Sciatic nerve (tissue), 2 donors: ENCODE results near the gene WDR35. TPM values are rescaled to one million over a fixed set of nuclear protein-coding genes. Genes with fewer than 3 reads are reported as not detected.

Experiments
- ATAC-seq: fragments of 200-7000 bp; cut with Tn5 transposase; one replicate; pipeline ENCODE4 v1.9.1; 2020; ENCODE audit warnings: mild to moderate bottlenecking, moderate library complexity
- DNase-seq: peaks from one replicate; pipeline ENCODE4 v3.0.0-alpha.2; 2020; ENCODE audit warnings: low spot score
- intact Hi-C: fragments of 100-400 bp; cut with DNase I; formaldehyde crosslinking; loops from one replicate; pipeline ENCODE4 v1.14.2; 2022
- total RNA-seq: library from RNA; stranded (reverse); fragmentation: NEBNext Ultra II Directional; extraction: Animal tissue kit (Norgen Biotek cat#: 25700); gene quantifications from one replicate; pipeline ENCODE4 v1.2.1, GENCODE V29; 2021
- donor health status: DM: no; HTN: no; CAD: no.
- donor health status: DM: no; HTN: no; CAD: no.

WDR35 gene
- total RNA-seq, 1 donor from 2014 or later: 16.4 TPM

- DNase-seq: peak; percentile 66
- intact Hi-C loops: loop anchor here (5.0 kb wide), 1 partner anchor 90 kb away; no protein-coding TSS in a partner anchor
- ATAC-seq: peak; percentile 73
These were observed 22.6 kb upstream of the WDR35 start, which contains the start of gene MATN3 for GRCh38 chr2:20012282-20013125. TSS of gene MATN3 (minus strand) at chr2:20012668. CDS start at chr2:20012631, 37 bp downstream.

DNA sequence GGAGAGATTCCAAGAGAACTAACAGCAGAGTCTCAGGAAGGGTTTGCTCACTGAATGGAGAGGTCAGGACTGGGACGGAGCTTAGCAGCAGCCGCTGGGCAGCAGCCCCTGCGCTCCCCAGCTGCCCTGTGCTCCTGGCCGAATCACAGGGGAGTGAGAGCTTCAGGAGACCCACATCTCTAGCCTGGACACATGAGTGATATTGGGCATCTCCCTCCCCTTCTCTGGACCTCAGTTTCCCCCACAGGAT, 22.1 kb upstream of the WDR35 start:
- DNase-seq: no peak
- intact Hi-C loops: loop anchor here (5.0 kb wide), 1 partner anchor 90 kb away; no protein-coding TSS in a partner anchor
- peak; percentile 8 for ATAC-seq

- DNase-seq: no peak
- intact Hi-C loops: loop anchor here (5.0 kb wide), 1 partner anchor 91 kb away; no protein-coding TSS in a partner anchor
- no peak for ATAC-seq
These were observed 21.5 kb upstream of the WDR35 start for GRCh38 chr2:20011276-20012031.

- ATAC-seq (no peak), DNase-seq (no peak)
- intact Hi-C loops: no loop called here
These were observed 18.8 kb upstream of the WDR35 start for GRCh38 chr2:20008703-20009102.

GRCh38 chr2:20005891-20006470, 16.1 kb upstream of the WDR35 start:
- DNase-seq: no peak
- ATAC-seq: no peak
- intact Hi-C loops: no loop called here

GRCh38 chr2:20005067-20005627, 15.2 kb upstream of the WDR35 start:
- DNase-seq (no peak), ATAC-seq (no peak)
- intact Hi-C loops: no loop called here

- ATAC-seq: no peak
- intact Hi-C loops: no loop called here
- no peak for DNase-seq
These were observed 11.5 kb upstream of the WDR35 start for GRCh38 chr2:20001361-20001863.

DNA sequence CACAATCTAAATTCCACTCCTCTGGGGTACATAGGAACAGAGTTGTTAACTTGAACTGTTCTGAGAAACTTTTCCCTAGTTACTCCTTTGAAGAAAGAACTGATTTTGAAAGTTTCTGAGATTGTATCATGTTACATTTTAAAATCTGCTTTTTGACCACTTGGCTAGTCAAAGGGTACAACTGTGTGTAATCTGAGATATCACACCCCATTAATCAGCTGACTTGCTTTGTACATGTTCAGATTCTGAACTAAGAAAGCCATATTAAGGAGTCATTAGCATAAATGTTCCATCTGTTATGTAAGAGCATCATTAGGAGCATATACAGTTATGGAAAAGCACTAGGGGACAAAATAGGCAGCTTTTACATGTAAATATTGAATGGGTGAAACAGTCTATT, 3.8 kb upstream of the WDR35 start:
- intact Hi-C loops: no loop called here
- no peak for ATAC-seq
- DNase-seq: no peak

- DNase-seq (no peak), ATAC-seq (no peak)
- intact Hi-C loops: no loop called here
These were observed 2.0 kb upstream of the WDR35 start for GRCh38 chr2:19991895-19992294.

GRCh38 chr2:19990416-19990728, 467 bp upstream of the WDR35 start:
- DNase-seq (no peak), ATAC-seq (no peak)
- intact Hi-C loops: no loop called here

DNA sequence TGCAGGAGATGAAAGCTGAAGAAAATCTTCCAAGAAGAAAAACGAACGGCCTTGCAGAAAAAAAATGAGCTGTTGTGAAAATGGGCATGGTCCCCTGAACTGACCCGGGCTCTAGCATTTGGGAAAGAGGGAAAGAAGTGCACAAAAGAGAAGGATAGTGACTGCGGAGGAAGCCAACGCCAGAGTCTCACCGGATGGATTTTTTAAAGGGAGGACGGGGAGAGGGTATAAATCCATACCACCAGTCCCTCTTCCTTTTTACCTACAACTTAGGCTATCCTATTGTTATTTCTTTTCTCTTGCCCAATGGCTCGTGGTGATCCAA, 601 bp downstream of the WDR35 start:
- intact Hi-C loops: no loop called here
- ATAC-seq: no peak

GRCh38 chr2:19988600-19988999, 1.3 kb downstream of the WDR35 start:
- ATAC-seq: no peak
- intact Hi-C loops: no loop called here
- DNase-seq: no peak

More for the DNA sequence above, 601 bp downstream of the WDR35 start:
- no peak for DNase-seq

DNA sequence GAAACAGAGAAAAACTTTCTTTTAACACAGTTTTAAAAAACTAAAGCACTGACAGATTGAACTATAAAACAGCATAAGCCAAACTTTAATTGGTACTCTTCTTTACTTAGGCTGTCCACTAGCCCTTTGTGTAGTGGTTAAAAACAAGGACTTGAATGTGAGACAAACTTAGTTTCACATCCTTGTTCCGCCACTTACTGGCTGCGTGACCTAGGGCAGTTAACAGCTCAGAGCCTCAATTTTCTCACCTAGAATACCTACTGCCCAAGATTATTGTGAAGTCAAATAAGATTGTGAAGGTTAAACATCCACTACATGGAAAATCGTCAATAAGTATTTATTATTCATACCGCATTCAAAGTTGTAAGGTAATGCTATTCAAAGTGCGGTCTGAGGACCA, 2.0 kb downstream of the WDR35 start:
- no peak for DNase-seq
- intact Hi-C loops: no loop called here
- no peak for ATAC-seq

DNA sequence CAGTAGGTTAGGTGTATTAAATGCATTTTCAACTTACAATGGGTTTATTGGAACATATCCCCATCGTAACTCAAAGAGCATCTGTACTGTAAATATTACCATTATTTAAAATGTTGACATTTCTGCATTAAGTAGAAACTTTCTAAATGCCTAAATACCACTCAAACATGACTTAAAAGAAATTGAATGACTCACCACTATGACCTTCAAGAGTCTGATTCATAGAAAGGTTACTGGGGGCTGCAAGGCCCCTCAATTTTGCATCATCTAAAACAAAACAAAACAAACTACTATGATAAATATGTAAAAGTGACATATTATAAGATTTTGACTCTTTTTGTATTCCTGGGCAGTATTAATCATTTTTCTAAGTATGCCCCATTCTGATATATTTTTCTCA, 7.6 kb downstream of the WDR35 start:
- no peak for ATAC-seq
- intact Hi-C loops: no loop called here
- DNase-seq: no peak

- DNase-seq (no peak), ATAC-seq (no peak)
- intact Hi-C loops: no loop called here
These were observed 10.0 kb downstream of the WDR35 start for GRCh38 chr2:19979932-19980331.

DNA sequence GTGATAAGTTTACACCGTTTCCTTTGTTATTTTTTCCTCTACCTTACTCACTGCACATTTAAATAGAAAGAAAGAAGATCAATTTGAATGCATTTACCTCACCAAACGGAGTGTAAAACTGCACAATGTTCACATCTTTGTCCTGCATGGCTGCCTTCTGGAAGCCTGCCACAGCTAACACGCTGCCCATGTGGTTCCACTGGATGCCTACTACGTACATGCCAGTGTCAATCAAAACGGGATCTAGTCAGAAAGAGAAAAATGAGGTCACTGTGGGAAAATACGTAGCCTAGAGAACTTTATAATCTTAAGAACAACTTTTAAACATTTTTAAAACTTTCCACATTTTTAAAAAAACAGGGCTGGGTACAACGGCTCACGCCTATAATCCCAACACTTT, 16.4 kb downstream of the WDR35 start:
- intact Hi-C loops: no loop called here
- DNase-seq: no peak
- ATAC-seq: no peak

DNA sequence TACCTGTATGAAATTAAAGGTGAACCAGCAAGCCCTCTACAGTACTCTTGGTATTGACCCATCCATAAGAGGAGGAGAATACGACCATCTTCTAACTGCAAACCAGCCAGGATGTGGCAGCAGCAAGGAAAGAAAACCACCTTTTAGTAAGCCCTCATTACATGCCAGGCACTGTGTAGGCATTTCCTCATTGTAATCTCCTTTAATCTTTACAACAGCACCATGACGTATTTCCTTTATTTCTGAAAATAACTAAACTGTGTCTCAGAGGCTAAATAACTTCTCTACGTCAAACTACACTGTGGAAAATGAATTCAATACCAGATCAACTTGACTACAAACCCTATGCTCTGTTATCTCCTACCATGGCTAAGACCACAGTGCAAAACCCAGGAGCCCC, 18.2 kb downstream of the WDR35 start:
- intact Hi-C loops: no loop called here
- DNase-seq (no peak), ATAC-seq (no peak)

DNA sequence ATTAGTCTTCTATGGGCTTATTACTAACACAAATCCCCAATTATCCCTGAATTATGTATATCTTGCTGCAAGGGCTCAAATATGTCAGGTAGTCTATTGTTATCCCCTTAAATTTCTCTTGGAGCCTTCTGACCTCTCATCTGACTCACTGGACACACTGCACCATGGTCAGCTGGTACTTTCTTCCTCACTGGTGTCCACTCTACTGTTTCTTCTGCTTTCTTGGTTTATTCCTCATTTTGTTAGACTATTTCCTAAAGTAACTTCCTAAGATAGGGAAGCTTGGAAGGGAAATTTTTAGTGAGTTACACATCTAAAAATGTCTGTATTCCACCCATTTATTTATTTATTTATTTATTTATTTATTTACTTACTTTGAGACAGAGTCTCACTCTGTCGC, 26.5 kb downstream of the WDR35 start:
- DNase-seq (no peak), ATAC-seq (no peak)
- intact Hi-C loops: no loop called here

GRCh38 chr2:19955544-19956422, 34.1 kb downstream of the WDR35 start:
- intact Hi-C loops: no loop called here
- ATAC-seq (peak; percentile 88), DNase-seq (peak; percentile 65)
